Osteoblast (primary cell): ENCODE data around the gene LUZP2. TPM values are rescaled to one million over a fixed set of nuclear protein-coding genes. Genes with fewer than 3 reads are reported as not detected.

Experiments
- DNase-seq: peaks from one replicate; pipeline ENCODE4 v3.0.0; 2011; ENCODE audit warnings: low spot score, mixed read lengths; ENCODE audit not compliant: insufficient read length; ENCODE audit errors: missing footprints
- H2AFZ ChIP-seq: 2 replicates; pipeline ENCODE4 v1.6.0; 2011; ENCODE audit warnings: mild to moderate bottlenecking, low read length
- H3K27ac ChIP-seq: 2 replicates; pipeline ENCODE4 v1.5.1; 2011; ENCODE audit warnings: mild to moderate bottlenecking, low read depth, low read length, moderate library complexity
- H3K27me3 ChIP-seq: 2 replicates; pipeline ENCODE4 v1.6.0; 2012; ENCODE audit warnings: mild to moderate bottlenecking, control low read depth, inconsistent platforms, low read length, moderate library complexity; ENCODE audit not compliant: insufficient read depth
- H3K36me3 ChIP-seq: 2 replicates; pipeline ENCODE4 v1.5.1; 2011; ENCODE audit warnings: mild to moderate bottlenecking, low read length, control low read depth, moderate library complexity; ENCODE audit not compliant: insufficient read depth
- H3K4me1 ChIP-seq: 2 replicates; pipeline ENCODE4 v1.5.1; 2011; ENCODE audit warnings: mild to moderate bottlenecking, low read length, control low read depth, moderate library complexity; ENCODE audit not compliant: insufficient read depth
- H3K4me2 ChIP-seq: 2 replicates; pipeline ENCODE4 v1.6.0; 2011; ENCODE audit warnings: mild to moderate bottlenecking, low read length; ENCODE audit not compliant: insufficient read depth
- H3K4me3 ChIP-seq: fragments of 200-600 bp; sonication (generic); 3 replicates; pipeline ENCODE4 v1.5.1; 2012; ENCODE audit warnings: mild to moderate bottlenecking, low read length, inconsistent platforms; ENCODE audit not compliant: insufficient read depth
- H3K79me2 ChIP-seq: 2 replicates; pipeline ENCODE4 v1.6.0; 2012; ENCODE audit warnings: mild to moderate bottlenecking, low read length, control low read depth, inconsistent platforms; ENCODE audit not compliant: insufficient read depth
- H3K9me3 ChIP-seq: 2 replicates; pipeline ENCODE4 v1.5.1; 2011; ENCODE audit warnings: low read depth, low read length, control low read depth
- H4K20me1 ChIP-seq: 2 replicates; pipeline ENCODE4 v1.6.0; 2012; ENCODE audit warnings: mild to moderate bottlenecking, low read length, control low read depth; ENCODE audit not compliant: insufficient read depth
- total RNA-seq: library from RNA; depleted of rRNA; stranded (reverse); fragments of >200 nt; gene quantifications from 2 replicates; pipeline ENCODE4 v1.2.3, GENCODE V29; 2012
- TF ChIP-seq, protein P1 (sequence below): IDR thresholded peaks from 2 replicates; pipeline ENCODE4 v1.5.1; 2011; ENCODE audit warnings: mild to moderate bottlenecking, low read depth, low read length, moderate library complexity; ENCODE audit errors: extremely low read depth

LUZP2 gene
- total RNA-seq, 1 donor = not detected

- Histone ChIP-seq H3K27me3 (no peaks in the 10 kb centered on the region), H3K36me3 (no peaks in the 10 kb centered on the region), H3K4me1 (no peaks in the 10 kb centered on the region), H3K4me2 (no peak overlapping the region), H3K4me3 (no peak overlapping the region), H3K79me2 (no peaks in the 10 kb centered on the region), H3K9me3 (no peaks in the 10 kb centered on the region), H4K20me1 (no peaks in the 10 kb centered on the region), H2AFZ (no peak overlapping the region), H3K27ac (no peak overlapping the region)
- TF ChIP-seq, protein P1, sequence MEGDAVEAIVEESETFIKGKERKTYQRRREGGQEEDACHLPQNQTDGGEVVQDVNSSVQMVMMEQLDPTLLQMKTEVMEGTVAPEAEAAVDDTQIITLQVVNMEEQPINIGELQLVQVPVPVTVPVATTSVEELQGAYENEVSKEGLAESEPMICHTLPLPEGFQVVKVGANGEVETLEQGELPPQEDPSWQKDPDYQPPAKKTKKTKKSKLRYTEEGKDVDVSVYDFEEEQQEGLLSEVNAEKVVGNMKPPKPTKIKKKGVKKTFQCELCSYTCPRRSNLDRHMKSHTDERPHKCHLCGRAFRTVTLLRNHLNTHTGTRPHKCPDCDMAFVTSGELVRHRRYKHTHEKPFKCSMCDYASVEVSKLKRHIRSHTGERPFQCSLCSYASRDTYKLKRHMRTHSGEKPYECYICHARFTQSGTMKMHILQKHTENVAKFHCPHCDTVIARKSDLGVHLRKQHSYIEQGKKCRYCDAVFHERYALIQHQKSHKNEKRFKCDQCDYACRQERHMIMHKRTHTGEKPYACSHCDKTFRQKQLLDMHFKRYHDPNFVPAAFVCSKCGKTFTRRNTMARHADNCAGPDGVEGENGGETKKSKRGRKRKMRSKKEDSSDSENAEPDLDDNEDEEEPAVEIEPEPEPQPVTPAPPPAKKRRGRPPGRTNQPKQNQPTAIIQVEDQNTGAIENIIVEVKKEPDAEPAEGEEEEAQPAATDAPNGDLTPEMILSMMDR = no peak
- DNase-seq = no peak
Observed at GRCh38 chr11:24572376-24572775, 75.5 kb downstream of the LUZP2 start.

DNA sequence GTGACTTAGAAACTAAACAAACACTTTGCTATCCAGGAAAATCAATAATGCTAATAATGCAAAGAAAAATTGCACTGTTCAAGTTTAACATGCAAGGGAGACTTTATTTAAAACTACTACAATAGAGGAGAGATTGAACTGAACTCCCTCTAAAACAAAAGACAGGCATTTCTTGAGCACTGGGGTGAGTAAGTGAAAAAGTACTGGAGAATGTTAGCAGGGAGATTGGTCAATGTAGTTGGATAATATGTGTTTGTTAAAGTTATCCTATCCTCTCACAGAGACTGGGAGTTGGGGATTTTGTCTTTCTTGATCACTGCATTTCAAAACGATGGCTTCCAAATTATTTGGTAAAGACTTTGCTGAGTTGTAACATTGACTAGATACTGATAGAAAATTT lies 77.6 kb downstream of the LUZP2 start:
- Histone ChIP-seq H4K20me1 (no peaks in the 10 kb centered on the region), H3K27ac (no peak overlapping the region), H3K9me3 (no peaks in the 10 kb centered on the region), H2AFZ (no peak overlapping the region), H3K4me2 (no peak overlapping the region), H3K4me1 (no peaks in the 10 kb centered on the region), H3K36me3 (no peaks in the 10 kb centered on the region), H3K27me3 (no peaks in the 10 kb centered on the region), H3K4me3 (no peak overlapping the region), H3K79me2 (no peaks in the 10 kb centered on the region)
- DNase-seq = no peak
- TF ChIP-seq, protein P1 = no peak

GRCh38 chr11:24575392-24575791 lies 78.5 kb downstream of the LUZP2 start:
- Histone ChIP-seq H3K4me3 (no peak overlapping the region), H2AFZ (no peak overlapping the region), H3K4me1 (no peaks in the 10 kb centered on the region), H3K4me2 (no peak overlapping the region), H4K20me1 (no peaks in the 10 kb centered on the region), H3K36me3 (no peaks in the 10 kb centered on the region), H3K79me2 (no peaks in the 10 kb centered on the region), H3K9me3 (no peaks in the 10 kb centered on the region), H3K27me3 (no peaks in the 10 kb centered on the region), H3K27ac (no peak overlapping the region)
- TF ChIP-seq, protein P1 = no peak
- DNase-seq = no peak

DNA sequence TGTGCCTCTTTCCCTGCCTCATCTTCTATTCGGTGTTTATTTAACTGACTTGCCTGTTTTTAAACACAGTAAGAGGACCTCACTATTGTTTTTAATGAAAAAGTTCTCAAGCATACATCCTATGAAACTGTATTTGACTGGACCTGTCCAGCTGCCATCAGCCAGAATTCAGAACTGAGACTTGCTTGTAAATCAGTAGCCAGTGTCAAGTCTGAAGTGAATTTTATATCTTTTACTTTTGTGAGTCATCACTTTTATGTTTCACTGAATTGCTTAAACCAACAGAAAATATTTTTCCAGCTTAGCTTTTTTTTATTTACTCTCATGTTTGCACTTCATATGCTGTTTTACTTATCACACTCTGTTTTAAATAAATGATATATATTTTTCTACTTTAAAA lies 88.3 kb downstream of the LUZP2 start:
- Histone ChIP-seq H3K4me2 (no peak overlapping the region), H3K27me3 (no peaks in the 10 kb centered on the region), H4K20me1 (no peaks in the 10 kb centered on the region), H3K79me2 (no peaks in the 10 kb centered on the region), H2AFZ (no peak overlapping the region), H3K9me3 (no peaks in the 10 kb centered on the region), H3K4me3 (no peak overlapping the region), H3K4me1 (no peaks in the 10 kb centered on the region), H3K36me3 (no peaks in the 10 kb centered on the region), H3K27ac (no peak overlapping the region)
- no peak for DNase-seq
- TF ChIP-seq, protein P1 = no peak
